SW 1271 (cell line): ENCODE data around the gene PXDC1.
"Not testable (repeated sequence)": the region's sequence is repeated elsewhere in the genome, so short reads cannot be mapped to it uniquely, and the experiment has no call there.

Experiments
- DNase-seq, 2 experiments: peaks; one replicate each; lab custom pipeline; 2025; lab: John Stamatoyannopoulos, UW

Gene PXDC1

DNA sequence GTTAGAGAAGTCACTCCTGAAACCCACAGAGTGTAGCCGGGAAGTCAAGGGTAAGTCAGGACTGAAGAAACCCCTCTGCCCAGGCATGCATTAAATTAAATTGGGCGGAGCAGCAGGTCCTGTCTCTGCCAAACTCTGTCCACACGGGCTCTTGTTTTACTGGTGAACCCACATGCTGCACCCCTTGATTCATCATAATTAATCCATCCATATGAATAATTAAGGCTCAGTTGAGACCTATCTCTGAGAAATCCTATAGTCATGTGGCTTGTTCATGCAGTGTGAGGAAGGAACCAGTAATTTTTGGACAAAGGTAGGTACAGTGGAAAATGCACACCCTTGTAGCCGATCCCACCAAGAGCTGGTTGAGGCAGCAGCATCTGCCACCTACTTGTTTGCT, 43.0 kb downstream of the PXDC1 start:
- DNase-seq: no peak

DNA sequence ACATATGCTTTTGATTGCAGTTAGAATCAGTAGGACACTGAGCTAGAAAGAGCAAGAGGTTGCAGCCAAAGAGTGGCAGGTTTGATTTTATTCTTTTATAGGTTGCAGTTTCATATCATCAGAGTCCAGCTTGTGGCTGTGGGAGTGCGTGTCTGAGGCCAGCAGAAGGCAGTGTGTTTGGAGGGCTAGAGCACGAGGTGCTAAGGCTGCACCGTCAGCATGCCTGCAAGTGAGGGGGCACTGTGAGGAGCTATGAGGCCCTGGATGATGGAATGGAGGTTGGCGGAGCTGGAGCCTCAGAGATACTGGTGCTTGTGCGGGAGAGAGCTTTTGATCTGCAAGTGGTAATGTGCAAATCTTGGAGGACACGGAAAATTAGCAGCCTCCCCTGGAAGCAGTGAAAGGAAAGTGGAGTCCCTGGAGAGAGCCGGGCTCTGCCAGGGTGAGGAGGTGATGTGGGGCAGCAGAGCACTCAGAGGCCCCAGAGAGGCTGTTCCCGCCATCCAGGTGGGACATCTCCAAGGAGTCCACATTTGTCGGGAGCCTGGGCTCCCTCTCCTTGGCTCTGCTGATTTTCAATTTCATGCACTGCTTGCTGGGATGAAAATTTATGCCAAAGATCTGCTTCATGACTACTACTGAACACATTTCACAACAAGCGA, 43.6 kb downstream of the PXDC1 start:
- no peak for DNase-seq

DNA sequence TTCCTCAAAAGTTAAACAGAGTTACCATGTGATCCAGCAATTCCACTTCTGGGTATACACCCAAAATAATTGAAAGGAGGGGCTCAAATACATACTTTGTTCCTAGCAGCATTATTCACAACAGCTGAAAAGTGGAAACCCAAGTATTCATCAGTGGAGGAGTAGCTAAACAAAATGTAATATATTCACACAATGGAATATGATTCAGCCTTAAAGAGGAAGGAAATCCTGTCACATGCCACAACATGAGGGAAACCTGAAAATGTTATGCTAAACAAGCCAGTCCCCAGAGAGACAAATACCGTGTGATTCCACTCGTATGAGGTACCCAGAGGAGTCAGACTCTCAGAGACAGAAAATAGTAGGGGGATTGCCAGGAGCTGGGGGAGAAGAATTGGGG, 44.5 kb downstream of the PXDC1 start:
- DNase-seq: no peak

DNA sequence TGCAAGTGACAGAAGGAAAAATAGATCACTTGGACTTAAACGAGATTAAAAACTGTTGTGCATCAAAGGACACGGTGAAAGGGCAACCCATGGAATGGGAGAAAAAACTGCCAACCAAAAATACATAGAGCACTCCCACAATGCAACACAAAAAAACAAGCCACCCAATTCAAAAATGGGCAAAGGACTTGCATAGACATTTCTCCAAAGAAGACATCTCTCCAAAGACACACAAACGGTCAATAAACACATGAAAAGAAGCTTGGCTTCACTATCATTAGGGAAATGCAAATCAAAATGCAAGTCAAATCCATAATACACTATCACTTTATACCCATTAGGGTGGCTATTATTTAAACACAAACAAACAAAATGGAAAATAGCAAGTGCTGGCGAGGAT, 45.0 kb downstream of the PXDC1 start:
- DNase-seq: no peak

DNA sequence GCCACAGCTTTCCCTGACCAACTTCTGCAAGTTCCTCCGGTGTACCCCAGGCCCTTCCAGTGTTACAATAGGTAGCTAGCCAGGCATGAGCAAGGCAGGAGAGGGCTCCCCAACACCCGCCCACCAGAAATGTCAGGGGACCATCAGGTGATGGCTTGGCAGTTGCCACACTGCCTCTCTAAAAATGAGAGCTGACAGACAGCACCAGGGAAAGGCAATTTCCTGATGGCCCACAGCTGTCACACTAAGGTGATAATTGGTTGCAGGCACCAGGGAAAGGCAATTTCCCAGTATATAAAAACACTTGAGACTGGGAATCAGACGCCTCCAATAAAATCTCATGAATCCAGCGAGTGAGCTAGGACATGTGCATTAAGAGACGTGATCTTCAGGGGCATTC, 49.9 kb downstream of the PXDC1 start:
- no peak for DNase-seq

DNA sequence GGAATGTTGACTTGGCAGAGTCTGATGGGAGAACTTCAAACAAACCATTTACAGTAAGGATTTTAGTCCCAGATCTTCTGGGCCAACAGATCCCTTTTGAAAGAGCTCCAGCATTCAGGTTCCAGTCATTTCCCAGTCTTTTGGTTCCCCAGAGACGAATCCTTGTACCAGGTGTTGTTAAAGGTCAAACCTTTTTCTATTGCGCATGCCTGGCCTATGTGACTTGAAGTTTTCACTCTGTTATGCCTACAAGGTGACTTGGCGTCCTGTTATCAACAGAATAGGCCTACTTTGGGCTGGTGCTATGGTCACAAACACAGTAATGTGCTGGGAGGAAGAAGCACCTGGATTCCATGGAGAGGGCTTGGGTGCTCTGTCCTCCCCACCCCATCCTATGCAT, 52.3 kb downstream of the PXDC1 start:
- DNase-seq: no peak

DNA sequence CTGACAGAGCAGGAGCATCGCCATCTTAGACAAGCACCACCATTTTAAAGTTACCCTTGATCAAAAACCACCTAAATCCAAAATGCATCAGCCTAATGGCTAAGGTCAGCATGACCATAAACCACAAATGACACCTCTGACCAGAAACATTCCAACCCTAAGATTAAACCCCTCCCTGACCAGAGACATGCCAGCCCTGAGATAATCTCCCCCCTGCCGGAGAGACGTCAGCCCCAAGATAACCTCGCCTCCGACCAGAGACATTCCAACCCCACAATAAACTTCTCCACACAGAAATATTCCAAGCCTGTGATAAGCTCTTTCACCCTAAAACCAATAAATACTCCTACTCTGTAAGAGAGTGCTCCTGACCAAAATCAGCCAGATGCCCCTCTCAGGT, 53.5 kb downstream of the PXDC1 start:
- DNase-seq: no peak

DNA sequence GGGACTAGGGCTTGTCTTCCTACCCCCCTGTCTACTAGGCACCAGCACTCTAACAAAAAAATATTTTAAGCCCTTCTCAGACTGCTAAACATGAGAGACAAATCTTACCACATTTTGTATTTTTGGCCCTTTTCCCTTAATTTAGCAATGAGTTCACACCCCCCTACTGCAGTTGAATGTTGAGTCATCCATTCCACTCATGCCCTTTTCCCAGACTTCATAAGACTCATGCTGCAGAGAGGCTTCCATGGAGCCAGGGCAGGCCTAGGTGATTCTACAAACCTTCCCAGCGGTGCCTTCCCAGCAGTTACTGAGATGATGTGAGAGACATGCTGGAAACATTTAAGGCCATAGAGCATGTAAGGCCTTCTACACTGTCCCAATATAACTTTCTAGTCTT, 53.9 kb downstream of the PXDC1 start:
- DNase-seq: no peak

DNA sequence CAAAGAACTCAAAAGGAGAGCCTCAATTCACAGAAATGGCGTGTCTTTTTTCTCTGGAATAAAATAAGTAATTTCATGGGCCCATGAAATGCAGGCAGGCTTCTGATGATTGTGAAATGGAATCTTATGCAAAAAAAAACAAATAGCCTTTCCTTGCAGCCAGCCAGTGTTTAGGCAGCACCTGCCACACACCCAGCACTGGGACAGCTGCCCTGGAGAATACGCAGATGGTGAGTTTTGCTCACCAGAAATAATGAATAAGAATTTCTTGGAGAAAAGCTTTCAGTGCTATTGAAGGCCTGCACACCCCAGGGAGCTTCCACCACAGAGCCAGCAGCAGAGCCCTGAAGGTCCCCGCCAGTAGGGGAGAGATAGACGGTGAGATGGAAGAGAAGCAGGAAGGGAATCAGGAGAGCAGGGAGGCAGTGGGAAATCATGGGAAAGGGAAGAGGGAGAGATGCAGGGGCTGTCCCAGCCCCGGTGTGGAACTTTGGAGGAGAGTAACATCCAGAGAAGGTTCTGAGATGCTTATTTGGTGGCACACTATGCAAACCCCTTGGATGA, 54.9 kb downstream of the PXDC1 start:
- DNase-seq: no peak

DNA sequence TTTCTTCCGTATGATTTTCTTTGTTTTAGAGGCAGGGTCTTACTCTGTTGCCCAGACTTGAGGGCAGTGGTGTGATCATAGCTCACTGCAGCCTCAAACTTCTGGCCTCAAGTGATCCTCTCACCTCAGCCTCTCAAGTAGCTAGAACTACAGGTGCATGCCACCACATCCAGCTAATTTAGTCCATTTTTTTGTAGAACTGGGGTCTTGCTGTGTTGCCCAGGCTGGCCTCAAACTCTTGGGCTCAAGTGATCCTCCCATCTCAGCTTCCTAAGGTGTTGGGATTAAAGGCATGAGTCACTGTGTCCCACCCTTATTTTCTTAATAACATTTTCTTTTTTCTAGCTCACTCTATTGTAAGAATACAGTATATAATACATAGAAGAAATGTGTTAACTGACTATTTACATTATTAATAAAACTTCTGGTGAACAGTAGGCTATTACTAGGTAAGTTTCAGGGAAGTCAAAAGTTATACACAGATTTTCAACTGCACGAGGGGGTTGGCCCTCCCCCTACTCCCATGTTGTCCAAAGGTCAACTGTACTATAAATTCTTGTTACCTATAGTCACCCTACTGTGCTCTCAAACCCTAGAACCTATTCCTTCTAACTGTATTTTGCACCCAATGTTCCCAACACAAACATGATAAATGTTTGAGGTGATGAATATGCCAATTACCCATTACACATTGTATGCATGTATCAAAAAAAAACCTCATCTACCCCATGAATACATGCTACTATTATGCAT, 56.3 kb downstream of the PXDC1 start:
- DNase-seq: no peak

DNA sequence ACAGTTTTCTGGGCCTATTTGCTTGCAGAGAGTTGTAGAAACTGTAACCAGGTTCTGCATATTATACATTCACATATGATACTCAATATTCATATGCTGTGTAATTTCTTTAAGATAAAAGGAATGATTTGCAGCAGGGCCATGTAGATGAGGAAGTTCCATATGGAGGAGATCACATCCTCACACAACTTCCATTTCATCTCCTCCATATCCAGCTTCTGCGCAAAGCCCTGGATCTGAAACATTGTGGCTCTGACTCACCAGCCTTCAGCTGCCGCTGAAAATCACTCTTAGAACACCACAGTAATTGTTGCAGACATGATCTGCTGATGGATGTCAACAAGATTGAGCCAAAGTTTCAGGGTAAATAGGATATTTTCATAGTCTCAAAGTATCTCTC, 57.7 kb downstream of the PXDC1 start:
- DNase-seq: no peak

DNA sequence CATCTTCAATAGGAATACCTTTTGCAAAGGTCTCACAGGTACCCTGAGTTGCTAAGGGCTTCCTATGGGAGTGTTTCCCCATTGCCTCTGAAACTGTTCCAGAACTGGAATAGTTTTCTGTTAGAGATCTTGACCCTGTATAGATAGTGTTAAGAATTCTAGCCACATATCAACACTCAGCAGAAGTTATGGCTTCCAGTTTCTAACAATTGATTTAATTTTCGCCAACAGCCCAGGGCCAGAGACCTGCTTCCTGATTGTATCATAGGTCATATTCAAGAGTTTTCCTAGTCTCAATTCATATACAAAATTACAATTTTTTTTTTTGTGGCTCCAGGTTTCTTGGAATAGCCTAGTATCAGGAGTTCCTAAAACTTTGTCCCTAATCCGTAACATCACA, 61.0 kb downstream of the PXDC1 start:
- no peak for DNase-seq

DNA sequence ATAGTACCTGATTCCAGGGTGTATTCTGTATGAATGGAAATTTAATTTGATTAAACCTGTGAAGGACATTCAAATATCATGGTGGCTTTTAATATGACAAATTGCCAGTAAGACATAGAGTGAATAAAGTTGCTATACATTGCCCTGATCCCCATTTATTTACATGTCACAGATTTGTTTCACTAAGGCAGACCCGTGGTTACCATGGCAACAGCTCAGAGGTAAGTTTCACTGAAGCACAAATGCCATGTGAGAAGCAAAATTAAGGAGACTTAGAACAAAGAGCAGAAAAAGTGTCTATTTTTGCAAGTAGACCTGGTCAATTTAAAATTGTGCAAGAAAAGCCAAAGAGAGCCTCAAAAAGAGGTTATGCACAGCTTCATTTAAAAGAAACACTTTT, 63.7 kb downstream of the PXDC1 start:
- DNase-seq: no peak

DNA sequence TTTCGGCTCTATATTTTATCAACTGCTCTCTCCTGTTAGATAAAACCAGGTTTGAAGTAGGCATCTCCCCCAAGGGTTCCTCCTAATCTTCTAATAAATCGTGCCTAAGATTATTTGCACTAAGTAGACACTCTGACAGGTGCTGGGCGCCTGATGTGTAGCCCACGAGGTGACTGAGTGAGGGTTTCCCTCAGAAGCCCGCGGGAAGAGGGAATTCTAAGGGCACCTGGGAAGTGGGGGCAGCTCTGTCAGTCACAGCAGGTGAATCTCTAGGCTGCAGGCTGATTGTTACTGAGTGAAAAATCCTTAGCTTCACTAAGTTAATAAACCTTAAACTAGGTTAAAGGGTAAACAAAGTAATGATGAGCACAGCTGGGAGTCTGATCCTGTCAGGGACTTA, 68.2 kb downstream of the PXDC1 start:
- DNase-seq: no peak

DNA sequence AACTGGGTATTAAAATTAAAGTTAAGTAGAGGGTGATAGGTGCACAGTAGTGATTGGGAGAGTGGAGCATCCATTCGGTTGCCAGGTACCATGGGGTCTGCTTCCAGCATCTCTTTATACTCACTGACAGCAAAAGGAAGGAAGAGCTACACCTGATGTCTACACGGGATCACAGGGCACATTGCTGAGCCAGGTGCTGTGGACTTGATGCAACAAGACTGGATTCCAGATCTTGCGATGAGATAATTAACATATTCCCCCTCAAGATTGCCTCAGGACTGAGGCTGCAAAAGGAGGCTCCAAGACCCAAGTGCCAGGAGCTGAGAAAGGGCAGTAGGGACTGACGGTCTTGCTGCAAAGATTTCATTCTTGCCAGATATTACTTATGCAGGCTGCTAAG, 72.6 kb downstream of the PXDC1 start:
- DNase-seq: no peak

DNA sequence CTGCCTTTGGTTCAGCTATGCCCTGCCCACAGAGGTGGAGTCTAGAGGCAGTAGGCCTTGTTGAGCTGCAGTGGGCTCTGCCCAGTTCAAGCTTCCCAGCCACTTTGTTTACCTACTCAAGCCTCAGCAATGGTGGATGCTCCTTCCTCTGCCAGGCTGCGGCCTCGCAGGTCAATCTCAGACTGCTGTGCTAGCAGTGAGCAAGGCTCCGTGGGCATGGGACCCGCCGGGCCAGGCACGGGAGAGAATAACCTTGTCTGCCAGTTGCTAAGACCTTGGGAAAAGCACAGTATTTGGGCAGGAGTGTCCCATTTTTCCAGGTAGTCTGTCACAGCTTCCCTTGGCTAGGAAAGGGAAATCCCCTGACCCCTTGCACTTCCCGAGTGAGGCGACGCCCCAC, 73.8 kb downstream of the PXDC1 start:
- DNase-seq: not testable (repeated sequence)

DNA sequence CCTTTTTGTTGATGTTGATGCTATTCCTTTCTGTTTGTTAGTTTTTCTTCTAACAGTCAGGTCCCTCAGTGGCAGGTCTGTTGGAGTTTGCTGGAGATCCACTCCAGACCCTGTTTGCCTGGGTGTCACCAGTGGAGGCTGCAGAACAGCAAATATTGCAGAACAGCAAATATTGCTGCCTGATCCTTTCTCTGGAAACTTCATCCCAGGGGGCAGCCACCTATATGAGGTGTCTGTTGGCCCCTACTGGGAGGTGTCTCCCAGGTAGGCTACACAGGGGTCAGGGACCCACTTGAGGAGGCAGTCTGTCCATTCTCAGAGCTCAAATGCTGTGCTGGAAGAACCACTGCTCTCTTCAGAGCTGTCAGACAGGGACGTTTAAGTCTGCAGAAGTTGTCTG, 74.2 kb downstream of the PXDC1 start:
- not testable (repeated sequence) for DNase-seq
